Nephron progenitor cell (in vitro differentiated cells): ENCODE results near the gene CORO7.
A peak's percentile ranks its signal among the peaks of the same experiment; 100 is the strongest.
"Not testable (repeated sequence)": the region's sequence is repeated elsewhere in the genome, so short reads cannot be mapped to it uniquely, and the experiment has no call there.

Source experiments
- DNase-seq: peaks from one replicate; pipeline ENCODE4 v3.0.0; 2021
- H3K27ac Mint-ChIP-seq: 2 replicates; pipeline ENCODE4 v1.8.0; 2021; ENCODE audit warnings: mild to moderate bottlenecking, moderate library complexity, mixed read lengths
- H3K27me3 Mint-ChIP-seq: 2 replicates; pipeline ENCODE4 v1.8.0; 2021; ENCODE audit warnings: mild to moderate bottlenecking, low read depth, mixed read lengths; ENCODE audit not compliant: poor library complexity
- H3K36me3 Mint-ChIP-seq: 2 replicates; pipeline ENCODE4 v1.8.0; 2021; ENCODE audit warnings: low read depth, mixed read lengths
- H3K4me1 Mint-ChIP-seq: 2 replicates; pipeline ENCODE4 v1.8.0; 2021; ENCODE audit warnings: mixed read lengths
- H3K4me3 Mint-ChIP-seq: 2 replicates; pipeline ENCODE4 v1.8.0; 2021; ENCODE audit warnings: mild to moderate bottlenecking, moderate library complexity, mixed read lengths
- H3K9me3 Mint-ChIP-seq: 2 replicates; pipeline ENCODE4 v1.8.0; 2021; ENCODE audit warnings: mild to moderate bottlenecking, moderate library complexity, mixed read lengths
- CTCF ChIP-seq: fragments of 200-600 bp; sonication (generic); IDR thresholded peaks from 2 replicates; pipeline ENCODE4 v1.5.0; 2021; ENCODE audit warnings: antibody characterized with exemption

The CORO7 gene

GRCh38 chr16:4345836-4346781, 70.3 kb downstream of the CORO7 start:
- H3K36me3 Mint-ChIP-seq, result peaks cover 25% of the 10 kb centered on the region
- no peak for TF ChIP-seq CTCF
- peaks cover 11% of the 10 kb centered on the region for H3K4me1 Mint-ChIP-seq
- H3K27me3 Mint-ChIP-seq, result no peaks in the 10 kb centered on the region
- H3K27ac Mint-ChIP-seq, result no peak overlapping the region
- no peak for DNase-seq
- H3K9me3 Mint-ChIP-seq, result peaks cover 10% of the 10 kb centered on the region
- no peak overlapping the region for H3K4me3 Mint-ChIP-seq

GRCh38 chr16:4344983-4345835, 71.2 kb downstream of the CORO7 start:
- Mint-ChIP-seq H3K36me3 (peaks cover 25% of the 10 kb centered on the region), H3K27ac (no peak overlapping the region), H3K4me1 (peaks cover 6% of the 10 kb centered on the region), H3K27me3 (no peaks in the 10 kb centered on the region), H3K9me3 (peaks cover 10% of the 10 kb centered on the region), H3K4me3 (no peak overlapping the region)
- TF ChIP-seq CTCF, result no peak
- DNase-seq, result no peak

- DNase-seq, H3K4me3 Mint-ChIP-seq, H3K27ac Mint-ChIP-seq, H3K9me3 Mint-ChIP-seq, H3K4me1 Mint-ChIP-seq, H3K27me3 Mint-ChIP-seq: not testable (repeated sequence)
- H3K36me3 Mint-ChIP-seq, result peaks cover 25% of the 10 kb centered on the region
These were observed 72.0 kb downstream of the CORO7 start for GRCh38 chr16:4344300-4344982.

GRCh38 chr16:4342866-4343744, 73.3 kb downstream of the CORO7 start:
- peaks cover 10% of the 10 kb centered on the region for H3K9me3 Mint-ChIP-seq
- H3K4me3 Mint-ChIP-seq, result no peak overlapping the region
- no peak for TF ChIP-seq CTCF
- peaks cover 20% of the 10 kb centered on the region for H3K36me3 Mint-ChIP-seq
- H3K4me1 Mint-ChIP-seq, result peaks cover 7% of the 10 kb centered on the region
- H3K27ac Mint-ChIP-seq, result peak overlapping the region; percentile 84
- no peak for DNase-seq
- no peaks in the 10 kb centered on the region for H3K27me3 Mint-ChIP-seq

- H3K27me3 Mint-ChIP-seq, result no peaks in the 10 kb centered on the region
- no peak overlapping the region for H3K27ac Mint-ChIP-seq
- H3K4me1 Mint-ChIP-seq, result peaks cover 6% of the 10 kb centered on the region
- H3K36me3 Mint-ChIP-seq, result peaks cover 20% of the 10 kb centered on the region
- H3K9me3 Mint-ChIP-seq, result peaks cover 10% of the 10 kb centered on the region
- H3K4me3 Mint-ChIP-seq, result no peak overlapping the region
- no peak for TF ChIP-seq CTCF
- DNase-seq, result no peak
These were observed 75.1 kb downstream of the CORO7 start for GRCh38 chr16:4341250-4341649.
